Lower leg skin (tissue), 3 donors: ENCODE data around the gene KRTAP5-7.
"Not testable (repeated sequence)": the region's sequence is repeated elsewhere in the genome, so short reads cannot be mapped to it uniquely, and the experiment has no call there.

Source experiments
- POLR2A ChIP-seq, 2 donors: fragments of 450-650 bp; IDR thresholded peaks; one replicate each; pipeline ENCODE4 v1.6.1; 2016 to 2017; ENCODE audit warnings: antibody characterized with exemption in 2 of 2, mild to moderate bottlenecking in 1 of 2, moderate library complexity in 1 of 2
- TF ChIP-seq, protein P1 (sequence below), 3 donors: fragments of 450-650 bp; IDR thresholded peaks; one replicate each; pipeline ENCODE4 v1.5.1; 2016; ENCODE audit warnings: antibody characterized with exemption in 3 of 3, mild to moderate bottlenecking in 3 of 3, moderate library complexity in 2 of 3

DNA sequence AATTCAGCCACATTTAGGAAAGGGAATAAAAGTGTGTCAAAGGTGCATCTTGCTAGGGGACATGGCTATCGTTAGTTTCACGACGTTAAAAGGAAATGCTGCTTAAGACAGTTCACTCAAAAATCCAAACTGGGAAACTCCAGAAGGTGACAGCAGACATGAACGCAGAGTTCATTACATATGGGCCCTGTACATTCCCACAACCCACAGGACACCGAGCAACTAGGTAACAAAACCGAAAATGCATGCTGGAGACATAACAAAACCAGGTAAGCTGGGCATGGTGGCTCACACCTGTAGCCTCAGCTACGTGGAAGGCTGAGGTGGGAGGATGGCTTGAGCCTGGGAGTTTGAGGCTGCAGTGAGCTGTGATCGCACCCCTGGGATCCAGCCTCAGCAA lies 40.6 kb downstream of the KRTAP5-7 start:
- TF ChIP-seq POLR2A (IDR thresholded peaks at IDR 0.05) = not testable (repeated sequence)
- TF ChIP-seq, protein P1, sequence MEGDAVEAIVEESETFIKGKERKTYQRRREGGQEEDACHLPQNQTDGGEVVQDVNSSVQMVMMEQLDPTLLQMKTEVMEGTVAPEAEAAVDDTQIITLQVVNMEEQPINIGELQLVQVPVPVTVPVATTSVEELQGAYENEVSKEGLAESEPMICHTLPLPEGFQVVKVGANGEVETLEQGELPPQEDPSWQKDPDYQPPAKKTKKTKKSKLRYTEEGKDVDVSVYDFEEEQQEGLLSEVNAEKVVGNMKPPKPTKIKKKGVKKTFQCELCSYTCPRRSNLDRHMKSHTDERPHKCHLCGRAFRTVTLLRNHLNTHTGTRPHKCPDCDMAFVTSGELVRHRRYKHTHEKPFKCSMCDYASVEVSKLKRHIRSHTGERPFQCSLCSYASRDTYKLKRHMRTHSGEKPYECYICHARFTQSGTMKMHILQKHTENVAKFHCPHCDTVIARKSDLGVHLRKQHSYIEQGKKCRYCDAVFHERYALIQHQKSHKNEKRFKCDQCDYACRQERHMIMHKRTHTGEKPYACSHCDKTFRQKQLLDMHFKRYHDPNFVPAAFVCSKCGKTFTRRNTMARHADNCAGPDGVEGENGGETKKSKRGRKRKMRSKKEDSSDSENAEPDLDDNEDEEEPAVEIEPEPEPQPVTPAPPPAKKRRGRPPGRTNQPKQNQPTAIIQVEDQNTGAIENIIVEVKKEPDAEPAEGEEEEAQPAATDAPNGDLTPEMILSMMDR (IDR thresholded peaks at IDR 0.05) = not testable (repeated sequence)
